ENCODE results near the gene SF3A2.

The SF3A2 gene

DNA sequence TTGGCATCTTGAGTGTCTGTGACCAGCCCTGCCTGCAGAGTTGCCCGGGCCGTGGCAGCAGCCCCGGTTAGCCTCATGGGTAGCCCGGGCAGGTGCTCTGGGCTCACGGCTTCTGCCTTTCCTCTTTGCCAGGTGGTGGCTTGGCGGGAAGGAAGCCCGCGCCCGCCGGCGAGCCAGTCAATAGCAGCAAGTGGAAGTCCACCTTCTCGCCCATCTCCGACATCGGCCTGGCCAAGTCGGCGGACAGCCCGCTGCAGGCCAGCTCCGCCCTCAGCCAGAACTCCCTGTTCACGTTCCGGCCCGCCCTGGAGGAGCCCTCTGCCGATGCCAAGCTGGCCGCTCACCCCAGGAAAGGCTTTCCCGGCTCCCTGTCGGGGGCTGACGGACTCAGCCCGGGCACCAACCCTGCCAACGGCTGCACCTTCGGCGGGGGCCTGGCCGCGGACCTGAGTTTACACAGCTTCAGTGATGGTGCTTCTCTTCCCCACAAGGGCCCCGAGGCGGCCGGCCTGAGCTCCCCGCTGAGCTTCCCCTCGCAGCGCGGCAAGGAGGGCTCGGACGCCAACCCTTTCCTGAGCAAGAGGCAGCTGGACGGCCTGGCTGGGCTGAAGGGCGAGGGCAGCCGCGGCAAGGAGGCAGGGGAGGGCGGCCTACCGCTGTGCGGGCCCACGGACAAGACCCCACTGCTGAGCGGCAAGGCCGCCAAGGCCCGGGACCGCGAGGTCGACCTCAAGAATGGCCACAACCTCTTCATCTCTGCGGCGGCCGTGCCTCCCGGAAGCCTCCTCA lies 10.4 kb upstream of the SF3A2 start:
- no peak for DNase-seq (ENCODE audit: insufficient read length, low spot score)
- FAIRE-seq: no peak

DNA sequence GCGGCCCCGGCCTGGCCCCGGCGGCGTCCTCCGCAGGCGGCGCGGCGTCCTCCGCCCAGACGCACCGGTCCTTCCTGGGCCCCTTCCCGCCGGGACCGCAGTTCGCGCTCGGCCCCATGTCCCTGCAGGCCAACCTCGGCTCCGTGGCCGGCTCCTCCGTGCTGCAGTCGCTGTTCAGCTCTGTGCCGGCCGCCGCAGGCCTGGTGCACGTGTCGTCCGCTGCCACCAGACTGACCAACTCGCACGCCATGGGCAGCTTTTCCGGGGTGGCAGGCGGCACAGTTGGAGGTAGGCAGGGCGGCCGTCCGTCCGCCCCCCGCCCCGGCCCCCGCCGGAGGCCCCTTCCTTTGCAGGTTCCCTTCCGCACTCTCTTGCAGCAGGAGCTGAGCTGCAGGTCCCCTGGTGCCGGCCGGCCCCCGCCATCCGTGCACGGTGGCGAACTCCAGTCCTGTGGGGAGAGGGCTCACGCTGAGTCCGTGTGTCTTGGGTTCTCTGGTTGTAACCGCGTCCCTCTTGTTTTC lies 9.7 kb upstream of the SF3A2 start:
- DNase-seq (ENCODE audit: insufficient read length, low spot score) (no peak), FAIRE-seq (no peak)

DNA sequence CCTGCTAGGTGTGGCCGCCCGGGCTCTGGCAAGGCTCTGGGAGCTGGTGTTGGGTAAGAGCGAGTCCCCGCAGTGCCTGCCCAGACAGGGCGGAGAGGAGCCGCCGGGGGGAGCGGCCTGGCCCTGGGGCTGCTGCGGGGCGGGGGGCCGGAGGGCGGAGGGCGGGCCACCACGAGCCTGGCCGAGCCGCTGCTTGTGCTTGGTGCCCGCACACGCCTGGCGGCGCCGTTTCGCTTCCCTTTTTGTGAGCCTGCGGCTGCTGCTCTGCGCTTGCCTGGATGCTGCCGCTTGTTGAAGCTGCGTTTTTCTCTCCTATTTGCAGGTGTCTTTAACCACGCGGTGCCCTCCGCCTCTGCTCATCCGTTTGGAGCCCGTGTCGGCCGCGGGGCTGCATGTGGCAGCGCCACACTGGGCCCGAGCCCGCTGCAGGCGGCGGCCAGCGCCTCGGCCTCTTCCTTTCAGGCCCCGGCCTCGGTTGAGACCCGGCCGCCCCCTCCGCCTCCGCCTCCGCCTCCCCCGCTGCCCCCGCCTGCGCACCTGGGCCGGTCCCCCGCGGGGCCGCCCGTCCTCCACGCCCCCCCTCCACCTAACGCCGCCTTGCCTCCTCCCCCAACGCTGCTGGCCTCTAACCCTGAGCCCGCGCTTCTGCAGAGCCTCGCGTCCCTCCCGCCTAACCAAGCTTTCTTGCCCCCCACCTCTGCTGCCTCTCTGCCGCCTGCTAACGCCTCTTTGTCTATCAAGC lies 9.0 kb upstream of the SF3A2 start:
- FAIRE-seq: no peak
- peak; percentile 92 for DNase-seq (ENCODE audit: insufficient read length, low spot score)

- FAIRE-seq (no peak), DNase-seq (ENCODE audit: insufficient read length, low spot score) (no peak)
These were observed 8.2 kb upstream of the SF3A2 start for GRCh38 chr19:2228157-2229030.

GRCh38 chr19:2229103-2230032 lies 7.3 kb upstream of the SF3A2 start:
- FAIRE-seq (no peak), DNase-seq (ENCODE audit: insufficient read length, low spot score) (no peak)

DNA sequence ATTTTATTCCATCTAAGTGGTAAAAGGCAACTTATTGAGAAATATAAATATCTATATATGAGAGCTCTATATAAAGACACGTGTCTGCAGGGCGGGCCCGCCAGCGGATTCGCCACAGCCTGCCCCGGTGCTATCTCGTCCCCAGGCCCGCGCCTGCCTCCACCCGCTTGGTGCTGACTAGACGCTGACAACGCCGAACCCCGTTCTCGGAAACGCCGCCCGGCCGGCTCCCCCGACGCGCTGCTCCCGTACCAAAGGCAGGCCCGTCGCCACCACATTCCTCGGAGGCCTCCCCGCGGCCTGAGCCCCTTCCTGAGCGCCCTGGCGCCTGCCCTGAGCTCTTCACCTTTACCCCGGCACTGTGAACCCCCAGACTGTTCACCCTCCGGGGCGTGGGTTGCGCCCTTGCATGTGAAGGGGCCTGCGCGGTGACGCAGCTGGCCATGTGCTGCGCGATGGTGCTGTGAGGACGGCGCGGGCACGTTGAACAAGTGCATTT lies 6.5 kb upstream of the SF3A2 start:
- no peak for DNase-seq (ENCODE audit: insufficient read length, low spot score)
- no peak for FAIRE-seq

- DNase-seq (ENCODE audit: insufficient read length, low spot score) (no peak), FAIRE-seq (no peak)
These were observed 5.7 kb upstream of the SF3A2 start for GRCh38 chr19:2230807-2231533.

DNA sequence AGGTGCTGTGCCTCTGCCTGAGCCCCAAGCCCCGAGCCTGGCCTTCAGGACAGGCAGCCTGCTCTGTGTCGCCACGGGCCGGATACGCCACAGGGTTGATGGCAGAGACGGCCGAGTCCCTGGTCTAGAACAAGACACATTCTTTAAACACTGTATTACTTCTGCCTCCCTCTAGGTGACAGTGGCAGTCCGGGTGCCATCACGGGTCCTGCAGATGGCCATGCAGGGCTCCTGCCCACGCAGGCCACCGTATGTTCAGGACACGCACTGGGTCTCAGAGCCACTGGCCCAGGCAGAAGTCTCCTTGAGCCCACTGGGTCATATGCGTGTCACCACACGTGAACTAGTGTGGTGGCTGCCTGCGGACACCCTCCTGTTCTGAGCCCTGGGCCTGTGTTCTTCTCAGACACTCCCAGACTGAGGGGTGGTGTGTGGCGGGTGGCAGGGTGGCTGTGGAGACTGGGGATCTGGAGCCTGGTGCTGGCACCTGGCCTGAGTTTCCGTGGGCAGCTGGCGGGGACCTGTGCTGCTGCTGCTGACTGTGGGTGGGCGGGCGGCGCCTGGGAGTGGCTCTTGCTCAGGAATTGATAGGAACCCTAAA lies 4.9 kb upstream of the SF3A2 start:
- DNase-seq (ENCODE audit: insufficient read length, low spot score): no peak
- FAIRE-seq: no peak

GRCh38 chr19:2232286-2233151 lies 4.1 kb upstream of the SF3A2 start:
- no peak for DNase-seq (ENCODE audit: insufficient read length, low spot score)
- FAIRE-seq: no peak

- FAIRE-seq: no peak
- no peak for DNase-seq (ENCODE audit: insufficient read length, low spot score)
These were observed 2.9 kb upstream of the SF3A2 start for GRCh38 chr19:2233601-2234280.

DNA sequence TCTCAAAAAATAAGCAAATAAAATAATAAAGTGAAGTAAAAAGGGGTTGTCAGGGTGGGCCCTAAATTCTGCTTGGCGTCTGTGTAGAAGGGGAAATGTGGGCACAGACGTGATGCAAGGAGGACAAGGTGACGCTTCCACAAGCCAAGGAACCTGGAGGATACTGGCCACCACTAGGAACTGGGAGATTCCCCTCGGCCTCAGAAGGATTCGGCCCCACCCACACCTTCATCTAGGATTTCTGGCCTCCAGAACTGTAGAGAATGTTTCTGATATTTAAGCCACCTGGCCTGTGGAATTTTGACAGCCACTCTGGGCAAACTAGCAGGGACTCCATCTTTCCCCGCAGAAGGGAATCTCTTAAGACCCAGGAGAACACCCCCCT lies 1.6 kb upstream of the SF3A2 start:
- FAIRE-seq (no peak), DNase-seq (ENCODE audit: insufficient read length, low spot score) (no peak)

GRCh38 chr19:2235381-2236063 lies 1.1 kb upstream of the SF3A2 start:
- DNase-seq (ENCODE audit: insufficient read length, low spot score): no peak

DNA sequence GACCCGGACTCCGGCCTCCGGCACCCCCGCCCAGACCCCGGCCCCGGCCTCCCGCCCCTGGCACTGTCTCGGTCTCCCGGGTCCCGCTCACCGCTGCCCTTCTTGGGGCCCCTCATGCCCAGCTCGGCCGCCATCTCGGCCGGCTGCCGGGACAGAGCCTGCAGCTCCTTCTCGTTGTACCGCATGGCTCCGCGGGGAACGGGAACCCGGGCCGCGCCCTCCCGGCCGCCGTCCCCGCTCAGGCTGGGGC lies 635 bp upstream of the SF3A2 start:
- no peak for FAIRE-seq
- DNase-seq (ENCODE audit: insufficient read length, low spot score): no peak

More at GRCh38 chr19:2235381-2236063, 1.1 kb upstream of the SF3A2 start:
- peak; percentile 47 for FAIRE-seq

DNA sequence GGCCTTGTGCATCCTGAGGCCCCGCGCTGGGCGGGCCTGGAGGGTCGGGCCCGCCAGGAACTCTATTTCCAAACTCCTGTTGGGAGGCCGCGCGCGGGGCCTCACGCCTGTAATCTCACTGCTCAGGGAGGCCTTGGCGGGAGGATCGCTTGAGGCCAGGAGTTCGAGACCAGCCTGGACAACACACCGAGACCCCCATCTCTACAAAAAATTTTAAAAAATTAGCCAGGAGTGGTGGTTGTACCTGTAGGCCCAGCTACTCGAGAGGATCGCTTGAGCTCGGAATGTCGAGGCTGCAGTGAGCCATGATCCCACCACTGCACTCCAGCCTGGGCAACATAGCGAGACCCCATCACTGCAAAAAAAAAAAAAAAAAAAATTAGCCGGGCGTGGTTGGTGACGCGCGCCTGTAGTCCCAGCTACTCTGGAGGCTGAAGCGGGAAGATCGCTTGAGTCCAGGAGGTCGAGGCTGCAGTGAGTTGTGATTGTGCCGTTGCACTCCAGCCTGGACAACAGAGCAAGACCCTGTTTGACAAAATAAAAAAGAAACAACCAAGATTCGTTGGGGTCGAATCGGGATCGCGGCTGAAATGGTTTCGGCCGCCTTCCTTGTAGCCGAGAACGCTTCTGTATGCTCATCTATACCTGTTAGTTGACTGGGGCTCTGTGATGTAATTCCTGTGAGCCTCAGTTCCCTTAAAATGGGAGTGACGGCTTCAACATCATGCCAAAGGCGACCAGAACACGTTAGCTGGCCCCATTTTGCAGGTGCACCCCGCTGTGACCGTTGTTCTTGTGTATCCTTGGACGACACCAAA lies 636 bp downstream of the SF3A2 start:
- no peak for DNase-seq (ENCODE audit: insufficient read length, low spot score)
- no peak for FAIRE-seq

DNA sequence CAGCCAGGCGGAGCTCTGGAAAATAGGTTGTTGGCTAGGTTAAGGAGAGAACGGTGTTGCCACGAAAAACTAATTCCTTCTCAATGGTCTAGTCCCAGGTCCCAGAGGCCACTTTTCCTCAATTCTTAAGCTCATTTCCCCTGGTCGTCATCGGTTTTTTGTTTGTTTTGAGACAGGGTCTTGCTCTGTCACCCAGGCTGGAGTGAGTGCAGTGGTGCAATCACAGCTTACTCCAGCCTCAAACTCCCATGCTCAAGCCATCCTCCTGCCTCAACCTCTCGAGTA lies 1.2 kb downstream of the SF3A2 start:
- FAIRE-seq (no peak), DNase-seq (ENCODE audit: insufficient read length, low spot score) (no peak)

DNA sequence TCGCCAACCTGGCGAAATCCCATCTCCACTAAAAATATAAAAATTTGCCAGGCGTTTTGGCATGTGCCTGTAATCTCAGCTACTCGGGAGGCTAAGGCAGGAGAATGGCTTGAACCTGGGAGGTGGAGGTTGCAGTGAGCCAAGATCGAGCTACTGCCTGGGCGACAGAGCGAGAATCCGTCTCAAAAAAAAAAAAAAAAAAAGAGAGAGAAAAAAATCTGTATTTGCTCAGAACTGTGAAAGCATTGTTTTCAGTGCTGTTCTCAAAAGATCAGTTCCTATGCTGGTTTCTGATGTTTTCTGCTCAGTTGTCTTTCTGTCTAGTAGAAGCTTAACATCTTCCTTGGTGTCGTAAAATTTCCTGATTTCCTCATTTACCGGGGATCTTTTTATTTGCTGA lies 2.5 kb downstream of the SF3A2 start:
- DNase-seq (ENCODE audit: insufficient read length, low spot score) (no peak), FAIRE-seq (no peak)

Data from GM19239 (cell line).